Epidermal melanocyte (primary cell): Measurements from ENCODE around the gene R3HDM4.
A peak's percentile ranks its signal among the peaks of the same experiment; 100 is the strongest.
"Not testable (repeated sequence)": the region's sequence is repeated elsewhere in the genome, so short reads cannot be mapped to it uniquely, and the experiment has no call there.

Experiments used
- DNase-seq: peaks from one replicate; pipeline ENCODE4 v3.0.0; 2011; ENCODE audit warnings: low spot score; ENCODE audit not compliant: insufficient read length

The R3HDM4 gene

GRCh38 chr19:896434-896833 is 16.6 kb downstream of the R3HDM4 start:
- DNase-seq = no peak

GRCh38 chr19:892894-893689 is 19.9 kb downstream of the R3HDM4 start, which contains the start of the genes MED16 and RNU6-9:
Gene MED16, minus strand, starts transcription at chr19:893187. Its CDS starts 2,056 bp downstream, at chr19:891131.
Gene RNU6-9, plus strand, starts transcription at chr19:893484.
- peak; percentile 100 for DNase-seq

GRCh38 chr19:892243-892893 is 20.7 kb downstream of the R3HDM4 start:
- no peak for DNase-seq

GRCh38 chr19:891421-892200 is 21.4 kb downstream of the R3HDM4 start:
- not testable (repeated sequence) for DNase-seq

- DNase-seq = no peak
These were observed 22.2 kb downstream of the R3HDM4 start for GRCh38 chr19:890831-891230.

- no peak for DNase-seq
These were observed 23.2 kb downstream of the R3HDM4 start for GRCh38 chr19:889662-890295.

- DNase-seq = no peak
These were observed 24.2 kb downstream of the R3HDM4 start for GRCh38 chr19:888581-889385.

- DNase-seq = no peak
These were observed 25.4 kb downstream of the R3HDM4 start for GRCh38 chr19:887599-887998.

GRCh38 chr19:887072-887471 is 25.9 kb downstream of the R3HDM4 start:
- no peak for DNase-seq

GRCh38 chr19:885536-886224 is 27.3 kb downstream of the R3HDM4 start:
- no peak for DNase-seq

GRCh38 chr19:884420-885211 is 28.4 kb downstream of the R3HDM4 start:
- no peak for DNase-seq

GRCh38 chr19:883661-884211 is 29.3 kb downstream of the R3HDM4 start:
- DNase-seq = no peak

GRCh38 chr19:882871-883497 is 30.0 kb downstream of the R3HDM4 start:
- no peak for DNase-seq

GRCh38 chr19:881385-882071 is 31.5 kb downstream of the R3HDM4 start:
- no peak for DNase-seq

- DNase-seq = no peak
These were observed 33.1 kb downstream of the R3HDM4 start for GRCh38 chr19:879711-880438.

- DNase-seq = not testable (repeated sequence)
These were observed 34.1 kb downstream of the R3HDM4 start for GRCh38 chr19:878751-879561.
